HG02623 (cell line): Measurements from ENCODE around the gene FHIT.
"Not testable (repeated sequence)": the region's sequence is repeated elsewhere in the genome, so short reads cannot be mapped to it uniquely, and the experiment has no call there.

Source experiments
- ATAC-seq: cut with Tn5 transposase; IDR thresholded peaks from one replicate; pipeline ENCODE4 v1.9.1; 2021; ENCODE audit warnings: moderate library complexity; ENCODE audit not compliant: unreplicated experiment

Gene FHIT

DNA sequence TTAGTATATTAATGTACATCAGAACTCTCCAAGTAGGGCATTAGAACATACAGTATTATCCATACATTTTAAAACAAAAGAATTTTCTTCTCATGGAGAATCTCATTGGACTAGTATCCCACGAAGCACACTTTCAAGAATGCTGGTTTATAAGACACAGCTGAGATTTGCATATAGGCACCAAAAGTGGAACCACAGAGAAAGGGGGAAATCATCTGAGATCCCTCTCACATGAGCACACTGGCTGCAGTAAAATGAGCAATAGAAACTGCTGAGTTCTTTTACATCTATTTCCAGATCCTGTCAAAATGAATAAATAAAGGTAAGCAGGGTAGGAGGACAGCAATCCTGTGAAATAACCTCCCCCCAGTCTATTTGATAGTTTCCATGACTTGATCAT, 665.3 kb downstream of the FHIT start:
- ATAC-seq: no peak

DNA sequence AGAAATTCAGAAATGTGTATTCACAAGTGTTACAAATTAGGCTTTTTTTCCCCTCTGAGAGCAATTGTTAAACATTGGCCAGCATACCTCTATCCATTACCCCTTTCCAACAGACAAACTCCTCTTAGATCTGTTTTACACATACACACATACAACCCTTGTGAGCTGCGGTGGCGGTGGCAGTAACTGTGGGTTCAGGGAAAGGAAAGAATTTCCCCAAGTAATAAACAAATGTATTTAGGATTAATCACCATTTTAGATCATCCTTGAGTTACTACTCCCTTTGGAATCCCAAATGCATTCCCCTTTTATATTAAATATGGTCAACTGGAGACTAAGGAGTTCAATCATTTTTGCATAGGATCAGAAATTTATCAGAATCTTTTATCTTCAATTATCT, 667.0 kb downstream of the FHIT start:
- no peak for ATAC-seq

DNA sequence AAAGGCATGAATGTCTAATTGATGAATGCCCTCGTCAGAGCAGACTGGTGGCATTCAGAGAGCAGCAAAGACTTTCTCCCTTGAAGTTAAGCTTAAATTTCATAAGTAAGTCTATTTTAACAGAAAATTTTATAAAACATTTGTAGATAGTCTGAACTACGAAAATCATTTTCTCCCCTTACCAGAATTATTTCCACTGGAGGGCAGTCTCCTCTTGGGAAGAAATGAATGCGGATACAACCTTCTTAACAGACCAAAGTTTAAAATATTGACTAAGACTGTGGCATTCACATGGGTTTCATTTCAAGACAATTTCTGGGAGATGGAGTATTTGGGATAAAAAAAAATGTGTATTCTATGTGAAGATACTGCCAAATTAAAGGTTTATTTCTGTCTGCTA, 669.0 kb downstream of the FHIT start:
- no peak for ATAC-seq

DNA sequence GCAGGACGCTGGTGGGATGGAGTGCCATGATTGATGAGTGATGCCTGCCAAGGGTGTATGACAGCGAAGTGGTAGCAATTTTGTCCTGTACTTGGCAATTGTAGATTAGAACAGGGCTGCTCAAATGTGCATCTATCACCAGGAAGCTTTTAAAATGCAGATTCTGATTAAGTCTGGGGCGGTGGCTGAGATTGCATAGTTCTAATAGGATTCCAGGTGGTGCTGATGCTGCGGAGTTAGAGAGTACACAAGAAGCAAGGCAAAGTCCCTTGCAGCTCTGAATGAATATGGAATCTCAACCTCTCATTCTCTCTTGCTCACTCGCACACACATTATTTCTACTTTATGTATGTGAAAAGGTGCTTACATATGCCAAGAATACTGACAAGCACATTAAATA, 670.4 kb downstream of the FHIT start:
- ATAC-seq: no peak

DNA sequence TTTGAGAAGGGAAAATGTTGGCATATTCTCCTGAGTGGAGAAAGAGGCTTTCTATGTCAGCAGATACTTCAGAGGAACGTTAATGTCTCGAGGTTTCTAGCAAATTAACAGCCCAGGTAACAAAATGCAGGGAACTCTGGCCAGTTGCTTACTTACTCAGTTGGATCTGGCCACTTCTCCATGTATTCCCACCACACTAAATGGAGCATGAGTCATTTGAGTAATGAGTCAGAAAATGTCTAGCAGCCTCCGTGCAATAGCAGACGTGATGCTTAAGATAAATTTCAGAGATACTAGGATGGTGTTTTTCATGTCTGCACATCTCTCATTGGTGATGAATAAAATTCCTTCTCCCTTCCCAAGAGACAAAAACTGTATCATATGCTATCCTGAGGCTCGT, 671.5 kb downstream of the FHIT start:
- no peak for ATAC-seq

DNA sequence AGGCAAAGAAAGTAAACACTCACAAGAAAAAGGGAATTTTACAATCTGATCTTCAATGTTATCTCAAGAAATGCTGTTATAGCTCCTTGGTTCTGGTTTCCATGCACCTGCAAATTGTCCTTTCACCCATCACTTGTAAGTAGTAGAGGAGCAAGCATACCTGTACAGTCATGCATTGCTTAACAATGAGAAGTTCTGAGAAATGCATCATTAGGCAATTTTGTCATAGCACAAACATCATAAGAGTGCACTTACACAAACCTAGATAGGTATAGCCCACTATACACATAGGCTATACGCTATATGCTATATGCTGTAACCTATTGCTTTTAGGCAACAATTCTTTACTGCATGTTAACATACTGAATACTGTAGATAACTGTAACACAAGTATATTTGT, 672.3 kb downstream of the FHIT start:
- ATAC-seq: no peak

DNA sequence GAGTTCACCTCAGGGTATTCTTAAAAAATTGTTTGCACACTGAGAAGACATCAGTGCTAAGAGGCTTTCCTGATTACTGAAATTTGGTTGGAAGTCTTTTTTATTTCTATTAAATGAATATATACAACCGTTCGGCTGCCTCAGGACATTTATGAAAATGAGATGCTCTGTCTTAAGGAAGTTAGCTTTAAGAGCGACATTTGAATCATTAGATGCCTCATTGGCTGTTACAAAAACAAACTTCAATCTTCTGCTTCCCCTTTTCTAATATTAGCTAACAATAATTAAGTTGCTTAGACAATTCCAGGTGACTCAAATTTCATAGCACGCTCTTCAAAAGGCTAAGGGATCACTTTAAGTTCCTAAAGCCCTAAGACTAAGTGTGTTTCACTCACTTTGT, 673.7 kb downstream of the FHIT start:
- ATAC-seq: no peak

DNA sequence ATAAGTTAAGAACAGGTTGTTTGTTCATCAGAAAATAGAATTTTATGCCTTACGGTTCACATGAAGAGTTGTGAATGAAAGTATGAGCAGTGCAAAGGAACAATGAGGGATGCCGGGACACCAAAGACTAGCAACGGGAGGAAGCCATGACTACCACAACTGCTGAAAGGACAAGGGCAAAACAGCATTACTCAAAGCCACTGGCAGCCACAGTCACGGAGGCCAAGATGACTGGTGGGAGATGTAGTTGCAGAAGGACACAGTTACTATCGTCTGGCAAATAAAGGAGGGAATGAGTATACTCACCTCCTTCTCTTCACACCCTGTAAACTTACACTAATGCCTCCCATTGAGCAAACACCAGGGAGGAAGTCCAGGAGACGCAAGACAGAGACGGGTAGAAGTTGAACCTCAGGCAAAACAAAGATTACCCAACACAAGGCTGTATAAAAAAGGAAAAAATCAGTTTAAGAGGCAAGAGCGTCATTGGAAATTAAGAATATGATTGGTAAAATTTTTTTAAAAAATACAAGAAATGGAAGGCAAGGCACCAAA, 675.5 kb downstream of the FHIT start:
- no peak for ATAC-seq

DNA sequence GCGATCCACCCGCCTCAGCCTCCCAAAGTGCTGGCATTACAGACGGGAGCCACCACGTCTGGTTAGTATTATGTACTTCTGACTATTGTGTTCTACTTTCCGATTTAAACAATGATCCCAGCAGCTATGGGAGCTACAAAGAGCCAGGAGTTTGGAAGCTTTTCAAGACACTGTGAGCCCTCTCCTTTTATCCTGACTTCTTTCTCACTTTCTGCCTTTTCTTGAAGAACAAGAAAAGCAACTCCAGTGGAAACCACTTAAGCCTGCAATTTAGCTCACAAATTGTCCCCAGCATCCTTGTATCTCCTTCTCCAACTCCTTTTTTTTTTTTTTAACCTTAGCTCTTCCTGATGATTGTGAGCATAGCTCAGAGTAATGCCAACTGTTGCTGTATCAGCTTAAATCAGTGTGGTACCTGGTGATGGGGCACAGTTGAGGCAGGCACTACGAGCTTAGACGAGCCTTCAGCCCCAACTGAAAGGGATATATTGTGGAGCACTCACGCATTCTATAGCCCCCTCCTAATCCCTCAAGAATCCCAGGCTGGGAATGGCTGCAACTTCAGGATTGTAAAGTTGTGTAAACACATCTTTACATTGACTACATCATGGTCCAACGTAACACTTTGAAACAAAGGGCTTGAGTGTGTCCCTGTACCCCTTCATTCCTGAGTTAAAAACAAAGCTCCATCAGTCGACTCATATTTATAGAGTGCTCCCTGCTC, 677.0 kb downstream of the FHIT start:
- no peak for ATAC-seq

DNA sequence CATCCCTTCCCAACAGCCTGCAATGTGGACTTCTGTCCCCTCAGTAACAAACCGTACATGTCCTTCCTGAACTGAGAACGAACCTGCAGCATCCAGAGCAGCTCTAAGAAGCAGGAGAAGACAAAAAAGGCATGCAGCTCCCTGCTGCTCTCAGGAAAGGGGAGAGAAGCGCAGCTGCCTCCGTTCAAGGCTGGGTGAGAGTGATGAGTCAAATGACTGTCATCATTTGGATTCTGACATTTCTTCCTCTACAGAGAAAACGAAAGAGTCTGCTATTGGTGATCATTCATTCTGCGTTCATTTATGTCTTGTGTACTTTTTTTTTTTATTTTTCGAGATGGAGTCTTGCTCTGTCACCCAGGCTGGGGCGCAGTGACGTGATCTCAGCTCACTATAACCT, 677.8 kb downstream of the FHIT start:
- ATAC-seq: no peak

DNA sequence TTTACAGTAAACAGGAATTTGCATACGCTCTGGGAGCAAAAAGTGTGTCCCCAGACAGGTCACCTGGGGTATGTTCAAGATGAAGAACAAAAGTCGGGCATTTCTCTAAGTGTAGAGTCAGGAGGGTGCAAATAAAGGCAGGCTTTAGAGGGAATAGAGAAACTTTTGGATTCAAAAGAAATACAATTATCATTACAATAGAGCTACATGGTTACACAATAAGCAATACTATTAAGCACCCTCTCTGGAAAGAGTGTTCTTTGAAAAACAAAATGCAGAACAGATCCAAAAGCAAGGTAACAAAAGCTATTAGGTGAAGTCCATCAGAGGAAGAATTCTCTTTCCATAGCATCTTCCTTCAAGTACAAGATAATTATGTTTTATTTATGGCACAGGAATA, 679.7 kb downstream of the FHIT start:
- no peak for ATAC-seq

DNA sequence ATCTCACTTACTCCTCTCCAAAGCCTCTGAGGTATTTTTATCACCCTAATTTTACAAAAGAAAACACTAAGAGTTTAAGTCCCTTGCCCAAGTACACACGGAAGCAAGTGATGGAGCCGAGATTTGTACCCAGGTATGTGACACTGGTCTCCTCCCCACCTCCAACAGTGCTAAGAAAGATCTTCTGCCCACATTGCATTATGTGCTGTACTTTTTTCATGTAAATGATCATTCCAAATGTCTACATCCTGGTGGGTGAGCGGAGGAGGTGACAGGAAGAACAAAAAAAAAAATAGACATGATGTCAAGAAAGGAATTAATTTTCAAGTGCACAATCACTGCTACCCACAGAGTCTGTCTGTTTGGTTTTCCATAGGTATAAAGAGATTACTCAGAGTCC, 694.1 kb downstream of the FHIT start:
- no peak for ATAC-seq

DNA sequence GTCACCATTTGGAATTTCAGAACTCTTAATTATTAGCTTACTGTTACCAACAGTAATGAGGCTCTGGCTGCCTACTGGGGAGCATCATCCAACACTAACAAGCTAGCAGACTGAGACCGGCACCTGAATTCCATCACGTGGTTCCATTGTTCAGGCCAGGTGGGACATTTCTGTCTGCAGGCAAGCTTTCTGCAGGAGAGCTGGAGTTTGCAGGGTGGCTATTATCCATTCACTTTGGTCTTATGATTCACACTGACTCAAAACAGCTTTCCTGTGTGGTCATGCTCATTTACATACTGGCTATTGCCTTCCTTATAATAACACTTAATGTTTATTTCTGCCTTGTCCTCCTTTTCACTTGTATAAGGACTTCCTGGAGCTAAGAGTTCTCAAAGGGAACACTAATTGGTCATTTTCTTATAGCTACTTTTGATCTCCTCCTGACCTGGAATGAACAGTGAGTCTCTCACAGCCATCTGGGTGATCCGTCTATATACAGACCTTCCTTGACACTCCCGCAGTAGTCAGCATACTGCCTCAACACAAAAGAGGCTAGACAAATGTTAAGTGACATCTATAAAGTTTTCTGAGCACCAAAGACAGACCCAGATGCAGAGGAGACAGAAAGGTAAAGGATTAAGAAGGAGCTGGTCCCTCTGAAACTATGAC, 695.4 kb downstream of the FHIT start:
- ATAC-seq: peak; percentile 90

DNA sequence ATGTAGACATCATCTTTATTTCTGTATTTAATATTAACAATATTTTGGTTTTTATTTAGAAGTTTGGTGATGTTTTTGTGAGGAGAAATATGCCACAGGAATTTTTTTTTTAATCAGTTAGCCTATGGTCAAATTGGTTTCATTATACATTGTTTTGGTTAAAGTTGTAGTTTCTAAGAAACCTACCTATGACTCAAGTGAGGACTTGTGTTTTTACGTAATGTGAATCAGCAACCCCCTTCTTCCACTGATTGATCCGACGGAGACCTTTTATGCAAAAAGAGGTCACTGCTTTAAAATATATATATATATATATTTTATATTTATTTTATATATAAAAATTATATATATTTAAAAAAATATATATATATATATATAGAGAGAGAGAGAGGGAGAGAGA, 698.1 kb downstream of the FHIT start:
- no peak for ATAC-seq

DNA sequence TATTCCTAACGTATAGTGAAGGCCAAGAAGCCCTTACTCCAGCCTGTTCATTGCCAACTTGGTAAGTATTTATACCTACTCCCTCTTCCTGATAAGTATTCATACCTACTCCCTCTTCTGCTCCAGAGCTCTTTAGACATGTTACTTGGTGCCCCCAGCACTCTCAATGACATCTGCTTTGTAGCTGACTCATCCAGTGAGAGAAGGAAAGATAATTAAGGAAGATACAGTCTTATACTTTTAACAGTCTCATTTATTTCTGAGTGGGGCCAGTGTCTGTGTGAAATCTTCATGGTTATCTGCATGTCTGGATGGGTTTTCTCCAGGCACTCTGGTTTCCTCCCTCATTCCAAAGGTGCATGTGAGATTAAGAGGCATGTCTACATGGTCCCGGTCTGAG, 698.7 kb downstream of the FHIT start:
- no peak for ATAC-seq

DNA sequence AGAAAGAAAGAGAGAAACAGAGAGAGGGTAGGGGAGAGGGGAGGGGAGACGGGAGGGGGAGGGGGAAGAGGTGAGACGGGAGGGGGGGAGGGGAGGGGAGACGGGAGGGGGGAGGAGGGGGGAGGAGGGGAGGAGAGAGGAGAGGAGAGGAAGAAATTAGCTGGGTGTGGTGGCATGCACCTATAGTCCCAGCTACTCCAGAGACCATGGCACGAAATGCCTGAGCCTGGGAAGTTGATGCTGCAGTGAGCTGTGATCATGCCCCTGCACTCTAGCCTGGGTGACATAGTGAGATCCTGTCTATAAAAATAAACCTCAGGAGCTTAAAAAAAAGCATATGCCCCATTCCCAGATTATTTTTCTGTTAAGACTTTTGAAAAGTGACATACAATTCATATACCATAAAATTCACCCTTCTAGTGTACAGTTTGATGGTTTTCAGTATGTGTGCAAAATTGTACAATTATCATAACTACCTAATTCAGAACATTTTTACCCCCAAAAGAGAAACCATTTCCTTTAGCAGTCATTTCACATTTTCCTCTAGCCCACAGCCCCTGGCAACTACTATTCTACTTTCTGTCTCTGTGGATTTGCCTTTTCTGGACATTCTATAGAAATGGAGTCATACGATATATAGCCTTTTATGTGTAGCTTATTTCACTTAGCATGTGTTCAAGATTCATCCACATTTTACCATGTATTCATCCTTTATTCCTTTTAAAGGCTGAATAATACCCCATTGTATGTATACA, 699.6 kb downstream of the FHIT start:
- ATAC-seq: no peak

DNA sequence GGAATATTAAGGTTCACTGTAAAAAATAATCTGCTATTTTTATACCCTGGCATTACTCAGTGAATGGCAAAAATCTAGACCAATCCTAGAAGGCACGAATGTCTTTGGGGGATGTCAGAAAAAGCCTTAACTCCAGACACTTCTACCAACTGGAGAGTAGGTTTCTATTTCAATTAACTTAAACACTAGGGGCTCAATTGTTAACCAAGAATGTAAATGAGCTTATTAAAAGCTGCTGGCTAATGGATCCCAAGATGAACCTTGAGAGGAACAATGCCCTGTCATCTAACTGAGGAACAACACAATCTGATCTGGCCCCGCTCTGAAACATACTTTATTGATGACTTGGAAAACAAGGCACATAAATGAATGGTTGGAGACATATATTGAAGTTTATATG, 701.4 kb downstream of the FHIT start:
- no peak for ATAC-seq

DNA sequence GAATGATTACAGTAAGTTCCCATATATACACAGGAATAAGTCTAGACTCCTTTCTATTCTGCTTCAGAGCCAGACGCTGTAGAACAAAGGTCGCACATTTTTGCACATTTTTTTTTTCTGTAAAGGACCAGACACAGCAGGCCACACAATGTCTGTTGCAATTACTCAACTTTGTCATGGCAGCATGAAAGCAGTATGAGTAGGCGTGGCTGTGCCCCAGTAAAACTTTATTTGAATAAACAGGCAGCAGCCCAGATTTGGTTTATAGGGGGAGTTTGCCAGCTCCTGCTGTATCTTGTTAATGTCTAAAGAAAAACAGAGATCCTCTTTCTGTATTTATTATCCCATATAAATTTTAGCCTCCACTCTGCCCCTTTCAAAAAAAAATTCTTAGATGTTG, 708.3 kb downstream of the FHIT start:
- no peak for ATAC-seq

DNA sequence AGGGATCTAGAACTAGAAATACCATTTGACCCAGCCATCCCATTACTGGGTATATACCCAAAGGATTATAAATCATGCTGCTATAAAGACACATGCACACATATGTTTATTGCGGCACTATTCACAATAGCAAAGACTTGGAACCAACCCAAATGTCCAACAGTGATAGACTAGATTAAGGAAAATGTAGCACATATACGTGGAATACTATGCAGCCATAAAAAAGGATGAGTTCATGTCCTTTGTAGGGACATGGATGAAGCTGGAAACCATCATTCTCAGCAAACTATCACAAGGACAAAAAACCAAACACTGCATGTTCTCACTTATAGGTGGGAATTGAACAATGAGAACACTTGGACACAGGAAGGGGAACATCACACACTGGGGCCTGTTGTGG, 711.9 kb downstream of the FHIT start:
- not testable (repeated sequence) for ATAC-seq

DNA sequence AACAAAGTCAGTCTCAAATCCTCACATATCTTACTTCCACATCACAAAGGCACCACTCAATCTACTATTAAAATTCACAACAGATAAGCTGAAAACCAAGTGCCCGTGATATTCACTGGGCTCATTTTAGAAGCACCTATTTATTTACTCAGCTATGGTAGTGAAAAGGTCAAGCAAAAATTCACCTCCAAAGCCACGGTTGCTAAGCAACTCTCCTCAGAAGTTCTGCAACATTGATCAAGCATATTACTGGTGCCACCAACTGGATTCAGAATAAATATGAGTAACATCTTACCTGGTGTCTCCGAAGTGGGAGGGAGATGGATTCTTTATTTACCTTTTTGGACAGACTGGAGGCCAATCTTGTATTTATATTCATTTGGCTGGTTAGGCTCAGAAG, 714.8 kb downstream of the FHIT start:
- no peak for ATAC-seq

DNA sequence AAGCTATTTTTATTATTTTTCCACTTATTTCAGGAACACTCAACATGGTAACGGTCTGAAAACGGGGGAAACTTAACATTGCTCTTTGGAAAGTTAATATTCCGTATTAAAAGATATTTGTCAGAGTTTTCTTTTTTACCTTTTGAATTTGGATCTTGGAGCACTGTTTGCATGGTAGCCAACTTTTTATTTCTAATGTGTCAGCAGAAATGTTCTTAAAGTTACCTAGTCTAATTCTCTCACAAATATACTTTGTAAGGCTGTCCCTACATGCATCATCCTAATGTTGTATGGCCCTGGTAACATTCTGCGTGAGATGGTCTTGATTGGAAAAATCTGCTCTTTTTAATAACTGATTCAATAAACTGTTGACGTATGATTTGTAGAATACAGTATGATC, 719.5 kb downstream of the FHIT start:
- ATAC-seq: no peak

DNA sequence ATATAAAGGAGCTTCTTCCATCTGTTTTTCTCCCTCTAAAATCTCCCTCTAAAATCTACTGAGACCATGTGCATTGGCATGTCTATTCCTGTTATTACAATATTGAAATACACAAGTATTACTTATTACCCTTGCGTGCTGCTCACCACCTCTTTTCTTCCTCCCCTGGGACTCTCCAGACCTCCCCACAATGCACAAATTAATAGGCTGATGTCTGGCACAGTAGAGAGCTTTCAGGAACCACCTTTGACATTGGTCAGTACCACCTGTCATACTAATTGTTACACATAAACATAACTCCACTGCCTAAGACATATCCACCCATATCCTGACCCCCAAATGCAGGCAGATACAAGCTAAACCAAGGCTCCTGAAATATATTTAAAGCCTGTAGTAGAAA, 722.6 kb downstream of the FHIT start:
- ATAC-seq: no peak
